Omental fat pad (tissue), 4 donors: Measurements from ENCODE around the gene POMT2. TPM values are rescaled to one million over a fixed set of nuclear protein-coding genes. Genes with fewer than 3 reads are reported as not detected.

ENCODE experiments used
- ATAC-seq: fragments of 150-250 bp; one replicate; pipeline ENCODE4 v1.9.1; 2016; ENCODE audit warnings: mild to moderate bottlenecking, moderate library complexity; ENCODE audit not compliant: low FRiP score
- DNase-seq: peaks from one replicate; pipeline ENCODE4 v3.0.0-alpha.2; 2019; ENCODE audit warnings: low spot score
- total RNA-seq, 4 donors: library from RNA; depleted of rRNA; stranded (reverse); fragments of >200 nt; gene quantifications; one replicate each; pipeline ENCODE4 v1.1.0, GENCODE V29; 2016
- TF ChIP-seq, protein P1 (sequence below), 3 donors: fragments of 450-650 bp; IDR thresholded peaks; one replicate each; pipeline ENCODE4 v1.5.1; 2016 to 2017; ENCODE audit warnings: antibody characterized with exemption in 3 of 3, mild to moderate bottlenecking in 3 of 3, moderate library complexity in 2 of 3

Gene POMT2
- total RNA-seq, 4 donors from 2014 or later, result 14.3 to 23.3 (median 18.8) TPM

- DNase-seq, result no peak
- no peak for ATAC-seq
- TF ChIP-seq, protein P1, sequence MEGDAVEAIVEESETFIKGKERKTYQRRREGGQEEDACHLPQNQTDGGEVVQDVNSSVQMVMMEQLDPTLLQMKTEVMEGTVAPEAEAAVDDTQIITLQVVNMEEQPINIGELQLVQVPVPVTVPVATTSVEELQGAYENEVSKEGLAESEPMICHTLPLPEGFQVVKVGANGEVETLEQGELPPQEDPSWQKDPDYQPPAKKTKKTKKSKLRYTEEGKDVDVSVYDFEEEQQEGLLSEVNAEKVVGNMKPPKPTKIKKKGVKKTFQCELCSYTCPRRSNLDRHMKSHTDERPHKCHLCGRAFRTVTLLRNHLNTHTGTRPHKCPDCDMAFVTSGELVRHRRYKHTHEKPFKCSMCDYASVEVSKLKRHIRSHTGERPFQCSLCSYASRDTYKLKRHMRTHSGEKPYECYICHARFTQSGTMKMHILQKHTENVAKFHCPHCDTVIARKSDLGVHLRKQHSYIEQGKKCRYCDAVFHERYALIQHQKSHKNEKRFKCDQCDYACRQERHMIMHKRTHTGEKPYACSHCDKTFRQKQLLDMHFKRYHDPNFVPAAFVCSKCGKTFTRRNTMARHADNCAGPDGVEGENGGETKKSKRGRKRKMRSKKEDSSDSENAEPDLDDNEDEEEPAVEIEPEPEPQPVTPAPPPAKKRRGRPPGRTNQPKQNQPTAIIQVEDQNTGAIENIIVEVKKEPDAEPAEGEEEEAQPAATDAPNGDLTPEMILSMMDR (IDR thresholded peaks at IDR 0.05), result no peak
Measured at GRCh38 chr14:77353469-77354141, 32.9 kb upstream of the POMT2 start.

GRCh38 chr14:77347751-77348150 lies 27.1 kb upstream of the POMT2 start:
- ATAC-seq (no peak), DNase-seq (no peak)
- TF ChIP-seq, protein P1 (IDR thresholded peaks at IDR 0.05), result no peak

DNA sequence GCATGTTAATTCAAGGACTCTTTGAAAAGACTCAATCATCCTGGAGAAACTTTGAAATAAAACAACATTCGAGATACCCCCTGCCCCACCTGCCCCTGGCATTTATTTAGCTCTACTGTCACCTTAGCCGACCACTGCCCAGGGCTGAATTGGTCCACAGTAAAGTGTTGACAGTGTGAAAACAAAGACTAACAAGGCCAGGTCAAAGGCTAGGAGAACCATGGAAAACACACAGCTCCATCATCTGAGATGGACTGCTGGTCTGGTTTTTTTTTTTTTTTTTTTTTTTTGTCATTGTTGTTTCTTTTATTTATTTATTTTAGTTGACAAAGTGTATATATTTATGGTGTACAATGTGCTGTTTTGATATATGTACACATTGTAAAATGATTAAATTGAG lies 25.8 kb upstream of the POMT2 start:
- DNase-seq (no peak), ATAC-seq (no peak)
- TF ChIP-seq, protein P1 (IDR thresholded peaks at IDR 0.05), result no peak

GRCh38 chr14:77344377-77344996 lies 23.8 kb upstream of the POMT2 start:
- ATAC-seq (no peak), DNase-seq (no peak)
- TF ChIP-seq, protein P1 (IDR thresholded peaks at IDR 0.05), result no peak

GRCh38 chr14:77343662-77344061 lies 23.0 kb upstream of the POMT2 start:
- no peak for DNase-seq
- TF ChIP-seq, protein P1 (IDR thresholded peaks at IDR 0.05), result no peak
- ATAC-seq, result no peak

GRCh38 chr14:77342726-77343397 lies 22.2 kb upstream of the POMT2 start:
- ATAC-seq, result no peak
- TF ChIP-seq, protein P1 (IDR thresholded peaks at IDR 0.05), result no peak
- no peak for DNase-seq
